Activated CD8-positive, alpha-beta memory T cell treated with anti-CD3 and anti-CD28 coated beads for 48 hours (primary cell): Measurements from ENCODE around the gene TMEM50A.
"Not testable (repeated sequence)": the region's sequence is repeated elsewhere in the genome, so short reads cannot be mapped to it uniquely, and the experiment has no call there.

Experiments used
- DNase-seq, 3 experiments: peaks; one replicate each; pipeline ENCODE4 v3.0.0-alpha.2; 2020; ENCODE audit warnings: low read depth in 2 of 3, low spot score in 2 of 3

Gene TMEM50A

DNA sequence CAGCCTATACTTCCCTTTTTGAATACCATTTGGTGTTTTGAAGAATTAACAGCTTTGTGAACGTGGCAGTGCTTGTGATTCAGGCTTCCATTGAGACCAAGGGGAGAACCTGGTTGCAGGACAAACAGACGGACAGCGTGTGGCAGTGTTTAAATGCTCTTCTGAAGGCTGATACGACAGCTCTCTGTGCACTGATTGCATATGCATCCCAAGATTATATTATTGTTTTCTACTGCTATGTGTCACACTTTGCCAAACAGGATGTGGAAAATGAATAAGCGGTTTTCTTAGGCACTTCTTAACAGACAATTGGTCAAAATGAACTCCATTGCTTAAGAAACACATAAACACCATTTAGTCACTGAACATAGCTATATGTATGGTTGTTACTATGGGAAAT lies 8.2 kb upstream of the TMEM50A start:
- DNase-seq: not testable (repeated sequence)

DNA sequence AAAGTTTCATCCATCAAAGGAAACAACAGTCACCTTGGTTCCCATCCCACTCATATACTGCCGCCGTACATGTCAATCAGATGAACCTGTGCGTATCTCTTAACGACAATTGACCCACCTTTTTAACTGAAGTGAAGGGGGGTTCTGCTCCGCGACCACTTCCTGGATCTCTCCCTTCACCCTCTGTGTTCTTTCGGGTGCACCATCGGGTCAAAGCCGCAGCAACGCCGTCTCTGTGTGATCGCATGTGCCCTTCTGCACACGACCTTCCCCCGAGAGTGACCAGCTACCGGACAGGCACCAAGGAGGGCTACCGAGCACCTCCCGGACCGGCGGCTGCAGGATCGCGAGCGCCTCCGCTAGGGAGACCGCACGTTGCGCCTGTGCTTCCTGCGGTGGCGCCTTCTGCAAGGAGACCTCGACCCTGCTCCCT lies 1.2 kb upstream of the TMEM50A start:
- peak in 2 of 3 experiments; percentile 8 to 10 for DNase-seq

DNA sequence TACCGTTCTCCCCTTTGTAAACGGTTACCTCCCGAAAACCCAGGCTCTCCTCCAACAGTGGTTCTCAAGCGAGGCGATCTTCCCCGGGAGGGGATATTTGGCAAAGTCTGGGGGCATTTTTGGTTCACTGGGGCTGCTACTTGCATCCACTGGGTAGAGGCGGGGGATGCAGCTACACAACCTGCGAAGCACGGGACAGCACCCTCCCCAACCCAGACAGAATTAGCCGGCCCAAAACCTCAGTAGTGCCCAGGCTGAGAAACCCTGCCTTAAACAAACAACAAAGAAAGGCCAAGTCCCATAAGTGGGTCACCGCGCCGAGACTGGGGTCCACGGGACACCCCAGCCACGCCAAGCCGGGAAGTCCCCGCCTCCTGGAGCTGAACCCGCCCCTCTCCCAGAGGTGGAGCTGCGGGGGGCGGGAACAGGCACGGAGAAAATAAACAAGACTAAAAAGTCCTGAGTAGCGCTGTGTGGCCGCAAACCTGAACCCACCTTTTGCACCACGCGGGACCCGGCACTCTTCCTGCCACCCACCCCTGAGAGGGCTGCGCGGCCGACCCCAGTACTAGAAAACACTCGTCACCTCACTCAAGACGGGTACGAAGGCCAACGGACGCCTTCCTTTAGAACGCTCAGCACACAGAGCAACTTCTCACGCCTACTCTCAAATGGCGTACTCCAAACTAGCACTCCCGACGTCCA lies 499 bp upstream of the TMEM50A start:
- DNase-seq: peak in 1 of 3 experiments; percentile 15

DNA sequence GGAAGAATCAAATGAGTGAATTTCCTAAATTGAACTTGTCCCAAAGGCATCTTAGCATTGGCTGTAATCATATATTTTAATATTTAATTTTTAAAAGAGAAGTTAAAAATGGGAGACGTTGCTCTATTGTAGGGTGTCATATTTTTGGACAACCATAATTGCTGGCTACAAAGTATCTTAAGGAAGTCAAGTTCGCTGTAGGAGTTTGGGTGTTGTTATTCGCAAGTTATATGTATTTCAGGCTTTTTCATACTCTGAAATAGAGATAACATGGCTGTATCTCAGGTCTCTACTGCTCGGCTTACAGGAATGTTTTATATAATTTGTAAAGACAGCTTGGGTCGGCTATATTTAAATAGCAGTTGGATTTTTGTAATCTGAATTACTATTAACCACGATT lies 852 bp downstream of the TMEM50A start:
- no peak for DNase-seq

DNA sequence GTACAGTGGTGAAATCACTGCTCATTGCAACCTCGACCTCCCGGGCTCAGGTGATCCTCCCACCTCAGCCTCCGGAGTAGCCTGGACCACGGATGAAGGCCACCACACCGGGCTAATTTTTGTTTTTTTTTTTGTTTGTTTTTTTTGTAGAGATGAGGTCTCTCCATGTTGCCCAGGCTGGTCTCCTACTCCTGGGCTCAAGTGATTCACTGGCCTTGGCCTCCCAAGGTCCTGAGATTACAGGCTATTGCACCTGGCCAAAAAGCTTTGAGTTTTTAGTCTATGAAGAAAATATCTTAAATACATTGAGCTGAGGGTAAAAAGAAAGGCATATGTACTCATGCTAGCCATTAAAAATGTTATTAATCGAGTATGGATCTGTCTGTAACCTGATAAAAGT lies 3.6 kb downstream of the TMEM50A start:
- no peak for DNase-seq

DNA sequence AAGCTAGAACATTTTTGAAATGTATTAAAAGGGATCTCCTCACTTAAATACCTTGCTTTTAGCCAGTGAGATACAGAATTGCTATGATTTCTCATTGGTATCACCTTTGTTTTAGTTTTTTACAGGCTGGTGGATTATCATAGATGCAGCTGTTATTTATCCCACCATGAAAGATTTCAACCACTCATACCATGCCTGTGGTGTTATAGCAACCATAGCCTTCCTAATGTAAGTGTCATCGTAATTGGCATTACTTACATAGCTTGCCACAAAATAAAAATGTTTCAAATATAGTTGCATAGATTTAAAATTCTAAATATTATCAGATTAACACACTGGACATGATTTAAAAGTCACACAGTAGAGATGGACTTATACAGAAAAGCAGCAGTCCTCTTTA lies 4.7 kb downstream of the TMEM50A start:
- DNase-seq: no peak

DNA sequence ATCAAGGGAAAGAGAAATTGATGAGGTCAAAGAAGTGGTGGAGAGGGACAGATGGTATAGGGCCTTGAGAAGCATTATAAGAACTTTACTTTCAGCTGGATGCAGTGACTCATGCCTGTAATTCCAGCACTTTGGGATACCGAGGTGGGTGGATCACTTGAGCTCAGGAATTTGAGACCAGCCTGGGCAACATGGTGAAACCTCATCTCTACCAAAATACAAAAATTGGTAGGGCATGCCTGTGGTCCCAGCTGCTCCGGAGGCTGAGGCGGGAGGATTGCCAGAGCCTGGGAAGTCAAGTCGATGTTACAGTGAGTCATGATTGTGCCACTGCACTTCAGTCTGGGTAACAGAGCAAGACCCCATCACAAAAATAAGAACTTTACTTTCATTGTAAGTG lies 5.7 kb downstream of the TMEM50A start:
- DNase-seq: no peak

DNA sequence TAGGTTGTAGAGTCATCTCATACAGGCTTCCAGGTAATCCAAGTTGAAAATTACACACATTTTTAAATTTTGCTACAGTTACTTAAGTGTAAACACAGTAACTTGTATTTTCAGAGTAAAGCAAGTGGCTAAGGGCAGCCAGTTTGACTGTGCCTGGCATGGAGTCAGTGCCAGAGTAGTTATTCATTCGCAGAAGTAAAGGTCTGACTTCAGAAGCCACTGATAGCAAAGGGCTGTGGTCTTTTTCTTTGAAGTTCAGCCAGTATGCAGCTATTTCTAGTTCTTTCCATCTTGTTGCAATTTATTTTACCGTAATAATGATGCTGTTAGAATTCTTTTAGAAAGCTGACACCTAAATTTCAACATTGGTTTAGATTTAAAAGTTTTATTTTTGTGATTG lies 9.4 kb downstream of the TMEM50A start:
- no peak for DNase-seq

DNA sequence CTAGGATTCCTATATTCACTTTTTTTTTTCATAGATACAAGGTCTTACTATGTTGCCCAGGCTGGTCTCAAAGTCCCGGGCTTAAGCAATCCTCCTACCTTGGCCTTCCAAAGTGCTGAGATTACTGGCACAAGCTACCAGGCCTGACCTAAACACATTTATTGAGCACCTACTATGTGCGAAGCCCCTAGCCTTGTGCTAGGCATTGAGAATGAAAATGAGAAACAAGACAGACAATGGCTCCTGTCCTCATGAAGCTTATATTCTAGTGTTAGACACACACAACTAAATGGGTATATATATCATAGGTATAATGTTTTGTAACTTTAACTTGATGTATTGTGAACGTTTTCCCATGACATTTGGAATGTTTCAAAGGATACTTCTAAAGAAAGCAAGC lies 11.5 kb downstream of the TMEM50A start:
- DNase-seq: no peak

DNA sequence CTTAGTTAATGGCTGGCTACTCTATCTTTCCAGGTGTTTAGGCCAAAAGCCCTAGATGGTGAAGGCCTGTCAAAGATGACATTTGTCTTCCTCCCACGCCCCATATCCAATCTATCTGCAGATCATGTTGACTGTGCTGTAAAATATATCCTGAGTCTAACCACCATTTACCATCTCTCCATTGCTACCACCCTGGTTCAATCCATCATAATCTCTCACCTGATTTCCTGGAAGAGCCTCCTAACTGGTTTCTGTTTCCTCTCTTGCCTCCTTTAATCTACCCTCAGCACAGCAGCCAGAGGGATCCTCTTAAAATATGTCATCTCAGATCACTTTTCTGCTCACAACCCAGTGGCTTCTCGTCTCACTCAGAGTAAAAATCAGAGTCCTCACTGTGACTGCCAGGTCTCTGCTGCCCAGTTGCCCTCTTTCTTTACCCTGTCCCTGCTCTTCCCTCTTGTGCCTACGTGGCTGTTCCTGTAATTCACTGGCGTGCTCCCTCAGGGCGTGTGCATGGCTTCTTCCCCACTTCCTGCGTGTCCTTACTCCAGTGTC lies 17.8 kb downstream of the TMEM50A start:
- no peak for DNase-seq

DNA sequence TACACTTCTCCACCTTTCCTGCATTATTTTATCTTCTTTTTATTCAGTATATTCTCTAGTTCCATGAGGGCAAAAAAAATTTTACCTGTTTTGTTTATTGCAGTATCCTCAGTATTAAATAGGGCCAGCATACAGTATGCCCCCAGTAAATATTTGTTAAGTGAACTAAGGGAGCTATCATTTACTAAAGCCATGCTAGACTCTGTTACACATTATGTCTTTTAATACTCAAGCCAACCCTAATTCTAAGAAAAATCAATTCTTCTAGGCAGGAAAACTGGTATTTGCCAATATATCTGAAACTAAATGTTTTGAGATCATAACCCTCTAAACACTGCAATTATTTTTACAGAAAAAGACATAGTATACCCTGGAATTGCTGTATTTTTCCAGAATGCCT lies 18.3 kb downstream of the TMEM50A start:
- DNase-seq: no peak

DNA sequence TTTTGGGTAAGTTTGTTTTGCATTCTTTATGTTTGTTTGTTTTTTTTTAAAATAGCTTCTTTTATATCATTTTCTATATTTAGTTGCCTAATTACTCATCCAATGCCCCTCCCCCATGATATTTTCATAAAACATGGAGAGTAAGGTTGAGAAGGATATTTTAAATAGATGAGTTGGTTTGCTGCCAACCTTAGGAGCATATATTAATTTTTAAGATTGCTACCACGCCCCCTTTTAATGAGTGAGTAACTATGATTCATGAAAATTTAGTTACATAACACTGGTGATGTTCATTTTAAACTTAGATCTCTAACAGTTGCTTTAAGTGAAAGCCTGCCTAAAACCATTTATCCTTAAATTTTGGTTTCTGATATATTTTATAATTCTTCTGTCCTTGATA lies 18.7 kb downstream of the TMEM50A start:
- no peak for DNase-seq

DNA sequence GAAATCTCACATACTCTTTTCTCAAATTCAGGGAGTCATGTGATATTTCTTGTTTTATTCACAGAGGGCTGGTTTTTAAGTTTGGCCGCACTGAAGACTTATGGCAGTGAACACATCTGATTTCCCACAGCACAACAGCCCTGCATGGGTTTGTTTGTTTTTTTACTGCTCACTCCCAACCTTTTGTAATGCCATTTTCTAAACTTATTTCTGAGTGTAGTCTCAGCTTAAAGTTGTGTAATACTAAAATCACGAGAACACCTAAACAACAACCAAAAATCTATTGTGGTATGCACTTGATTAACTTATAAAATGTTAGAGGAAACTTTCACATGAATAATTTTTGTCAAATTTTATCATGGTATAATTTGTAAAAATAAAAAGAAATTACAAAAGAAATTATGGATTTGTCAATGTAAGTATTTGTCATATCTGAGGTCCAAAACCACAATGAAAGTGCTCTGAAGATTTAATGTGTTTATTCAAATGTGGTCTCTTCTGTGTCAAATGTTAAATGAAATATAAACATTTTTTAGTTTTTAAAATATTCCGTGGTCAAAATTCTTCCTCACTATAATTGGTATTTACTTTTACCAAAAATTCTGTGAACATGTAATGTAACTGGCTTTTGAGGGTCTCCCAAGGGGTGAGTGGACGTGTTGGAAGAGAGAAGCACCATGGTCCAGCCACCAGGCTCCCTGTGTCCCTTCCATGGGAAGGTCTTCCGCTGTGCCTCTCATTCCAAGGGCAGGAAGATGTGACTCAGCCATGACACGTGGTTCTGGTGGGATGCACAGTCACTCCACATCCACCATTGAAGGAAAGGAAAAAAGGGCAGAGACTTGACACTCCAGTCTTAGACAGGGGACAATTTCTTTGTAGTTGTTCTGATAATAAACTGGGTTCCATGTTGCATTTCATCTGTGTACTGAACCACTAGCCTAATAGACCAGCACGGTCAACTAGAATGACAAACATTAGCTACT lies 22.8 kb downstream of the TMEM50A start:
- no peak for DNase-seq

DNA sequence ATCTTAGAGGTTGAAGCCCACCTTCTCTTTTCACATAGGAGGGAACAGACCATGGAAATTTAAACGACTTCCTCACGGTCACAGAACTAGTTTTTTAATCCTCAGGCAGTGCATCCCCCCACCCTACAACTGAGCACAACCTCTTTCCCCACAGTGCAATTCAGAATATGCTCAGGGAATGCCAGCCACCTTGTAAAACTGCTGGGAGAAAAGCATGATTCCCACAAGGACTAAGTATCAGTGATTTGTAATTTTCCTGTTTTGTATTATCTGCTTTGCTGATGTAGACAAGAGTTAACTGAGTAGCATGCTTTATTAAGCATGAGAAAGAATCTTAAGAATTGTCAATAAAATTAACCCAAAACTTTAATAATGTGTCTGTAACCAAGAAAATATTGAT lies 23.8 kb downstream of the TMEM50A start:
- DNase-seq: no peak

DNA sequence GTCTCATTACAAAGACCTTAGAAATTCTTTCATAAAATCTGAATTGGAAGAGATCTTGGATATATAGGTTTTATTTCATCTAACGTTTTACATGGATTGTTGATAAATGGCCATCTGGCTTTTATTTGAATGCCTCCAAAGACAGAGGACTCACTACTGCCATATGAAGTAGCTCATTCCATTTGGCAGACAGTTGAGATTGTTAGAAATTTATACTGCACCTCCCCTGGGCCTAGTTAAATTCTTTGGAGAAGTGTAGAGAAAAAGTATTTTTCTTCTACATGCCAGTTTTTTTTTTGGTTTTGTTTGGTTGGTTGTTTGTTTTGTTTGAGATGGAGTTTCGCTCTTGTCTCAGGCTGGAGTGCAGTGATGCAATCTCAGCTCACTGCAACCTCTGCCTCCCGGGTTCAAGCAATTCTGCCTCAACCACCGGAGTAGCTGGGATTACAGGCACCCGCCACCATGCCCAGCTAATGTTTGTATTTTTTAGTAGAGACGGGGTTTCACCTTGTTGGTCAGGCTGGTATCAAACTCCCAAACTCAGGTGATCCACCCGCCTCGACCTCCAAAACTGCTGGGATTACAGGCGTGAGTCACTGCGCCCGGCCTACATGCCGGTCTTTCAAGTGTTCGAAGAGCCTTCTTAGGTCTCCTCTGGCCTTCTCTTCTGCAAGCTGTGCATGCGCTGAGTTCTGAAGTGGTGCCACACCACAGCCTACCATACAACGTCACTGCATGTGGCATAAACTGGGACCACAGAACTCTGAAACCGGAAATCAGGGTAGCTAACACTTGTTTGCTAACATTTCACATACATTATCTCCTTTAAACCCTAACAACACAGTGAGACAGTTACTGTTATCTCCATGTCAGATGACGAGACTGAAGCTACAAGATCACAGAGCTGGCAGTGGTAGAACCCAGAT lies 24.8 kb downstream of the TMEM50A start:
- DNase-seq: not testable (repeated sequence)

DNA sequence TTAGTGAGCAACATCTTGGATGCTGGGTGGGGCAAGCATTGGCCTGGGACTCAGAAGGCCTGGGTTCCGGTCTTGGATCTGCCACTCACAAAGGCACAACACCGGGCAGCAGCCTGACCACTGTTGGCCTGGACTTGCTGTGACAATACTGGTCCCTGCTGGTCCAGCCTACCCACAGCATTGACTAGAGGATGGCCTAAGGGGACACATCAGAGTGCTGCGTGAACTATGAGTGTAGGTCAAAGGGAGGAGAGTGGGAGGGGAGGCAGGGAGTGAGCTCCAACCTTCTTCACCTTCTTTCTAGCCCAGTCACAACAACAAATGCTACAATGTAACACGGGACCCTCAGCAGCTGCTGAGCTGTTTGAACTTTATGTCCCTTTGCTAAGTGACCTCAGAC lies 31.1 kb downstream of the TMEM50A start:
- DNase-seq: no peak

DNA sequence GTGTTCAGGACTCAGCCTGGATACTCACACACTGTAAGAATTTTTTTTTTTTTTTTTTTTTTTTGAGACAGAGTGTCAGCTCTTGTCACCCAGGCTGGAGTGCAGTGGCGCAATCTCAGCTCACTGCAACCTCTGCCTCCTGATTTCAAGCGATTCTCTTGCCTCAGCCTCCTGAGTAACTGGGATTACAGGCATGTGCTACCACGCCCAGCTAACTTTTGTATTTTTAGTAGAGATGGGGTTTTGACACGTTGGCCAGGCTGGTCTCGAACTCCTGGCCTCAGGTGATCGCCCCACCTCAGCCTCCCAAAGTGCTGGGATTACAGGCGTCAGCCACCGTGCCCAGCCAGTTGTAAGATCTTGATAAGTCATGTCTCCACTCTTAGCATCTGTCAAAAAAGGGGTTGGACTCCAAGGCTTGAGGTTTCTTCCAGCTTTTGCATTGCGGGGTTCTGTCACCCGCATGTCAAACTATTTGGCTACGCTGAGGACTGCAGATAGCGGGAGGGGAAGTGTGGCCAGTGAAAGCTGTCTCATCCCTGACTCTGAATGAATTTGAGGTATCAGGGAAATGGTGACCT lies 31.6 kb downstream of the TMEM50A start:
- DNase-seq: not testable (repeated sequence)

DNA sequence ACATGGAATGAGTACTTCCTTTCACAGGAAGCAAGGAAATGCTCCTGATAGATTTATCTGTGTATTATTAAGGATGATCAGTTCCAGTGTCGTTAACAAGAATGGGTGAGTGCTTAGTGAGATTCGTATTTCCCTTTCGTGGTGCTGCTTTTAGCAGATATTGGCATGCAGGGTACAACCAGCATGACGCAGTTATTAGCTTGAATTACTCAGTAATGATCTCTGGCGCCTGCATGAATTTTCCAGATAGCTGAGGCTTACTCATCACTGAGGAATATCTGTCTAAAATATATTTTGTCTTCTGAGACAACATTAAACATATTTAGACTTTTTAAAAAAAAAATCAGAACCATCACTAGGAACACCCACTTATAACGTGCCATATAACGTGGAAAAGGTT lies 33.6 kb downstream of the TMEM50A start:
- not testable (repeated sequence) for DNase-seq

DNA sequence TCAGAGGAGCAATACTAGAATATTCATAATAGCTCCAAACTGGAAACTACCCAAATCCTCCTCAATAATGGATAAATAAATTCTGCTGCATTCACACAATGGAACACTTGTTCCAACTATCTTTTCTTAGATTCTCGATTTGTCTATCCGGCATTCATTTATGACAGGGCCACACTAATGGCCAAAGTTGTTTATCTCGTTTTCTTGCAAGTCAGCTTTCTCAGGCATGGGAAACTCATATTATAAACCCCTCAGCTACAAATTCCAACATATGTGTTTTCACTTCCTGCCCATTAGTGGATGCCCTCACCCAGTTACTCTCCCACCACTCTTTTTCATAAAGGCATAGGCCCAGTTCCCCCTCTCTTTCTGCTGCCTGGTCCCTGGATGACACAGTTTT lies 40.2 kb downstream of the TMEM50A start:
- DNase-seq: not testable (repeated sequence)

DNA sequence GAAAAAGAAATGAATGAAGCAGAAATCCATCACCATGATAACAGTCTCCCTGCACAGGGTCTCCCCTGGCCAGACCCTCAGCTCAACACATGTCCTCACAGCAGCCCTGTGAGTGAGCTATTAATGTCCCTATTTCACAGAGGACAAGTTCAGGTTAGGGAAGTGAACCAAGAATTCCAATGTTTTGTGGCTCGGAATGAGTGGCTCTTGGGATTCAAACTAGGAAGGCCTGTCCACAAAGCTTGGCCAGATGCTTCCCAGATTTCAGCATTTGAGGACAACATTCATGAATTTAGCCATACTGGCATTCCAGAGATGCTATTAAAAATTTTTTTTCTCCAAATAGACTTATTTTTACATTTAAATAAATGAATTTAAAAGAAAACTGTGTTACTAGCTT lies 44.4 kb downstream of the TMEM50A start:
- DNase-seq: not testable (repeated sequence)
